Osteoblast (primary cell): Measurements from ENCODE around the gene USP48. TPM values are rescaled to one million over a fixed set of nuclear protein-coding genes. Genes with fewer than 3 reads are reported as not detected.

ENCODE experiments used
- DNase-seq: peaks from one replicate; pipeline ENCODE4 v3.0.0; 2011; ENCODE audit warnings: low spot score, mixed read lengths; ENCODE audit not compliant: insufficient read length; ENCODE audit errors: missing footprints
- H2AFZ ChIP-seq: 2 replicates; pipeline ENCODE4 v1.6.0; 2011; ENCODE audit warnings: mild to moderate bottlenecking, low read length
- H3K27ac ChIP-seq: 2 replicates; pipeline ENCODE4 v1.5.1; 2011; ENCODE audit warnings: mild to moderate bottlenecking, low read depth, low read length, moderate library complexity
- H3K27me3 ChIP-seq: 2 replicates; pipeline ENCODE4 v1.6.0; 2012; ENCODE audit warnings: mild to moderate bottlenecking, control low read depth, inconsistent platforms, low read length, moderate library complexity; ENCODE audit not compliant: insufficient read depth
- H3K36me3 ChIP-seq: 2 replicates; pipeline ENCODE4 v1.5.1; 2011; ENCODE audit warnings: mild to moderate bottlenecking, low read length, control low read depth, moderate library complexity; ENCODE audit not compliant: insufficient read depth
- H3K4me1 ChIP-seq: 2 replicates; pipeline ENCODE4 v1.5.1; 2011; ENCODE audit warnings: mild to moderate bottlenecking, low read length, control low read depth, moderate library complexity; ENCODE audit not compliant: insufficient read depth
- H3K4me2 ChIP-seq: 2 replicates; pipeline ENCODE4 v1.6.0; 2011; ENCODE audit warnings: mild to moderate bottlenecking, low read length; ENCODE audit not compliant: insufficient read depth
- H3K4me3 ChIP-seq: fragments of 200-600 bp; sonication (generic); 3 replicates; pipeline ENCODE4 v1.5.1; 2012; ENCODE audit warnings: mild to moderate bottlenecking, low read length, inconsistent platforms; ENCODE audit not compliant: insufficient read depth
- H3K79me2 ChIP-seq: 2 replicates; pipeline ENCODE4 v1.6.0; 2012; ENCODE audit warnings: mild to moderate bottlenecking, low read length, control low read depth, inconsistent platforms; ENCODE audit not compliant: insufficient read depth
- H3K9me3 ChIP-seq: 2 replicates; pipeline ENCODE4 v1.5.1; 2011; ENCODE audit warnings: low read depth, low read length, control low read depth
- H4K20me1 ChIP-seq: 2 replicates; pipeline ENCODE4 v1.6.0; 2012; ENCODE audit warnings: mild to moderate bottlenecking, low read length, control low read depth; ENCODE audit not compliant: insufficient read depth
- total RNA-seq: library from RNA; depleted of rRNA; stranded (reverse); fragments of >200 nt; gene quantifications from 2 replicates; pipeline ENCODE4 v1.2.3, GENCODE V29; 2012
- TF ChIP-seq, protein P1 (sequence below): IDR thresholded peaks from 2 replicates; pipeline ENCODE4 v1.5.1; 2011; ENCODE audit warnings: mild to moderate bottlenecking, low read depth, low read length, moderate library complexity; ENCODE audit errors: extremely low read depth

USP48 gene
- total RNA-seq, 1 donor = 52.5 TPM

- no peak overlapping the region for H2AFZ ChIP-seq
- no peaks in the 10 kb centered on the region for H3K36me3 ChIP-seq
- no peaks in the 10 kb centered on the region for H3K9me3 ChIP-seq
- H3K4me2 ChIP-seq = no peak overlapping the region
- no peaks in the 10 kb centered on the region for H3K4me1 ChIP-seq
- H4K20me1 ChIP-seq = no peaks in the 10 kb centered on the region
- no peak overlapping the region for H3K4me3 ChIP-seq
- DNase-seq = no peak
- H3K27ac ChIP-seq = no peak overlapping the region
- peaks cover 10% of the 10 kb centered on the region for H3K27me3 ChIP-seq
- TF ChIP-seq, protein P1, sequence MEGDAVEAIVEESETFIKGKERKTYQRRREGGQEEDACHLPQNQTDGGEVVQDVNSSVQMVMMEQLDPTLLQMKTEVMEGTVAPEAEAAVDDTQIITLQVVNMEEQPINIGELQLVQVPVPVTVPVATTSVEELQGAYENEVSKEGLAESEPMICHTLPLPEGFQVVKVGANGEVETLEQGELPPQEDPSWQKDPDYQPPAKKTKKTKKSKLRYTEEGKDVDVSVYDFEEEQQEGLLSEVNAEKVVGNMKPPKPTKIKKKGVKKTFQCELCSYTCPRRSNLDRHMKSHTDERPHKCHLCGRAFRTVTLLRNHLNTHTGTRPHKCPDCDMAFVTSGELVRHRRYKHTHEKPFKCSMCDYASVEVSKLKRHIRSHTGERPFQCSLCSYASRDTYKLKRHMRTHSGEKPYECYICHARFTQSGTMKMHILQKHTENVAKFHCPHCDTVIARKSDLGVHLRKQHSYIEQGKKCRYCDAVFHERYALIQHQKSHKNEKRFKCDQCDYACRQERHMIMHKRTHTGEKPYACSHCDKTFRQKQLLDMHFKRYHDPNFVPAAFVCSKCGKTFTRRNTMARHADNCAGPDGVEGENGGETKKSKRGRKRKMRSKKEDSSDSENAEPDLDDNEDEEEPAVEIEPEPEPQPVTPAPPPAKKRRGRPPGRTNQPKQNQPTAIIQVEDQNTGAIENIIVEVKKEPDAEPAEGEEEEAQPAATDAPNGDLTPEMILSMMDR = no peak
- no peaks in the 10 kb centered on the region for H3K79me2 ChIP-seq
Measured at GRCh38 chr1:21636029-21636428, 146.9 kb downstream of the USP48 start.

DNA sequence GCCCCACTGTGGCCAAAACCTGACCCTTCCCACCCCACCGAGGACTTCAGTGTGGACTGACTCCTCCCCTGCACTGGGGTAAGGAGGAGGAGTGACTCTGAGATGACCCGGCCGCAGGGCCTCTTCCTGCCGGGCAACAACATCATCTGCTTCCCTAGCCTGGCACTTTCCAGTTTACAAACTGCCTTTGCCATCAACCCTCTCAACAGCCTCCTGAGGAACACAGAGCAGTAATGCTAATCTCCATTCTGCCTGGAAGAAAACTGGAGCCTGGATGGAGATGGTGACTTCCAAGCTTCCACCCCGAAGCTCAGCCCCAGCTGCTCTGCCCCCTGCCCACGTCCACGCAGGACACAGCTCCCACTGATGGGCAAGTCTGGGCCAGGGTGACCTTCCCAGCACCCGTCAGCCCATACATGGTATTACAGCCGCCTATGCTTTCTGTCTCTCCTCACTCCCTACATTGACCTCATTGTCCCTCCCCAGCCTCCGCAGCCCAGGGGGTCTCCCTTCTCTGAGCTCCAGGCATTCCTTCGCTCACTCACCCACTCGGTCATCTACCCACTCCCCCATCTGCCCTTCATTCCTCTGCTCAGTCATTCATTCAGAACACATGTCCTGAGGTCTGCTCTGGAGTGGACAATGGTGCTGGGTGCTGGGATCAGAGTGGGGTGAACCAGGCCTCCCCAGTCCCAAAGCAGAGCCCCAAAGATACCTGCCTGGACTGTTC lies 148.0 kb downstream of the USP48 start:
- DNase-seq = no peak
- H3K4me1 ChIP-seq = no peaks in the 10 kb centered on the region
- H3K79me2 ChIP-seq = no peaks in the 10 kb centered on the region
- H3K4me2 ChIP-seq = no peak overlapping the region
- TF ChIP-seq, protein P1 = no peak
- H3K4me3 ChIP-seq = no peak overlapping the region
- H3K27me3 ChIP-seq = peaks cover 10% of the 10 kb centered on the region
- H3K27ac ChIP-seq = no peak overlapping the region
- no peaks in the 10 kb centered on the region for H4K20me1 ChIP-seq
- H3K9me3 ChIP-seq = no peaks in the 10 kb centered on the region
- no peak overlapping the region for H2AFZ ChIP-seq
- no peaks in the 10 kb centered on the region for H3K36me3 ChIP-seq

- no peaks in the 10 kb centered on the region for H3K4me1 ChIP-seq
- H3K79me2 ChIP-seq = no peaks in the 10 kb centered on the region
- no peaks in the 10 kb centered on the region for H3K36me3 ChIP-seq
- H3K9me3 ChIP-seq = no peaks in the 10 kb centered on the region
- peaks cover 10% of the 10 kb centered on the region for H3K27me3 ChIP-seq
- H3K4me3 ChIP-seq = no peak overlapping the region
- no peak overlapping the region for H2AFZ ChIP-seq
- no peak overlapping the region for H3K4me2 ChIP-seq
- no peak for DNase-seq
- no peaks in the 10 kb centered on the region for H4K20me1 ChIP-seq
- no peak overlapping the region for H3K27ac ChIP-seq
- TF ChIP-seq, protein P1 = no peak
Measured at GRCh38 chr1:21633992-21634805, 148.8 kb downstream of the USP48 start.

DNA sequence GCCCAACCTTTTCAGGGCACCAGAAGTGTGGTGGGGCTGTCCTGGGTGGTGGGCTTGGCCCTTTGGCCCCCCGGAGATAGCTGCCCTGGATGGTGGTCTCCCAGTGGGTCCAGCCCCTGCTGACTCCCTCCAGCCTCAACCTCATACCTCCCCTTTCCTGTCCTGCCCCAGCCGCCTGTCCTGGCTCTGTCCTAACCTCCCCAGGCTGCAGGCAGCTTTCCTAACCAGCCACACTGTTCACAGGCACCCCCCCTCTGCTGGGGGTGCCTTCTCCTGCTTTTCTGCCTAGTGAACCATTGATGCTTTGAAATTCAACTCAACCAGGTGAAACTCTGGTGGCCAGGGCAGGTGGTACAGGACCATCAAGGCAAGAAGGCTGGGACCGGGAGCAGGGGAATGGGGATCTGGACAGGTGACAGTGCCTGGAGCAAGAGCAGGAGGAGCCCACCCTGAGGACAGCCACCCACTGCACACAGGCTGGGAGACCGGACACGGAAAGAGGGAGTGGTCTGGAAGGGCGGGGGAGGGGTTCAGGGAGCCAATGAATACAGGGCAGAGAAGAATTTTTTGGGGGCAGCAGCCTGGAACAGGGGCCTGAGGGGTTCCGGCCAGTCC lies 149.7 kb downstream of the USP48 start:
- no peaks in the 10 kb centered on the region for H3K36me3 ChIP-seq
- H3K27ac ChIP-seq = no peak overlapping the region
- DNase-seq = no peak
- no peaks in the 10 kb centered on the region for H4K20me1 ChIP-seq
- H3K4me2 ChIP-seq = no peak overlapping the region
- peaks cover 10% of the 10 kb centered on the region for H3K27me3 ChIP-seq
- H2AFZ ChIP-seq = no peak overlapping the region
- H3K79me2 ChIP-seq = no peaks in the 10 kb centered on the region
- TF ChIP-seq, protein P1 = no peak
- H3K4me1 ChIP-seq = no peaks in the 10 kb centered on the region
- no peaks in the 10 kb centered on the region for H3K9me3 ChIP-seq
- no peak overlapping the region for H3K4me3 ChIP-seq
